RWPE1 (cell line): ENCODE measurements around the gene VTI1A.
A peak's percentile ranks its signal among the peaks of the same experiment; 100 is the strongest.

Experiments
- CTCF ChIA-PET: fragments of 350-600 bp; sonication (Branson Sonifier 250); formaldehyde crosslinking; extraction: SDS; loops from one replicate; lab custom pipeline; 2021; lab: Yijun Ruan, JAX
- POLR2A ChIA-PET: fragments of 400-600 bp; formaldehyde crosslinking; extraction: SDS; loops from one replicate; lab custom pipeline; 2020; ENCODE audit warnings: antibody characterized with exemption; ENCODE audit not compliant: low non-redundant PET; lab: Yijun Ruan, JAX
- DNase-seq: peaks from one replicate; pipeline ENCODE4 v3.0.0; 2012; ENCODE audit warnings: low spot score
- H3K27ac ChIP-seq: fragments of 450-650 bp; 2 replicates; pipeline ENCODE4 v1.5.1; 2017
- TF ChIP-seq, protein P1 (sequence below): fragments of 450-650 bp; conservative IDR thresholded peaks from 2 replicates; pipeline ENCODE4 v1.5.1; 2017; ENCODE audit warnings: low read depth, mild to moderate bottlenecking

Gene VTI1A

DNA sequence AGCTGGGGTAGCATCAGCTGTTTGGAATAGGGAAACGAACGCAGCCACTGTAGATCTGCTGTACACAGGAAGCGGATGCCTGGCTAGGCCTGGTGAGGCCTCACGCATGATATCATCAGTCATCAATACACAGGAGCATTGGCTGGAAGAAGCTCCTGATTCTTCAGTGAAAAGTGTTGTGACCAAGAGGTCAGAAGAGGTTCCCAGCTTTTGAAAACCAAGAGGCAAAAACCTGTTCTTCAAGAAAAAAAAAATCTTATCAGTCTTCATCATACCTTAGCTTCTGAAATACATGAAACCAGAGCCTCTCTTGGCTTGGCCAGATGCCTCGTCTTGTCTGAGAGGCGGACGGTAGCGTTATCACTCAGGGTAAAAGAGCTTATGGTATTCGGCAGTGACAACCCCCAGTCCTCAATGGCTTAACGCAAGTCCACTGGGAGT is 363.7 kb downstream of the VTI1A start:
- H3K27ac ChIP-seq, result peak overlapping the region; percentile 94
- TF ChIP-seq, protein P1, sequence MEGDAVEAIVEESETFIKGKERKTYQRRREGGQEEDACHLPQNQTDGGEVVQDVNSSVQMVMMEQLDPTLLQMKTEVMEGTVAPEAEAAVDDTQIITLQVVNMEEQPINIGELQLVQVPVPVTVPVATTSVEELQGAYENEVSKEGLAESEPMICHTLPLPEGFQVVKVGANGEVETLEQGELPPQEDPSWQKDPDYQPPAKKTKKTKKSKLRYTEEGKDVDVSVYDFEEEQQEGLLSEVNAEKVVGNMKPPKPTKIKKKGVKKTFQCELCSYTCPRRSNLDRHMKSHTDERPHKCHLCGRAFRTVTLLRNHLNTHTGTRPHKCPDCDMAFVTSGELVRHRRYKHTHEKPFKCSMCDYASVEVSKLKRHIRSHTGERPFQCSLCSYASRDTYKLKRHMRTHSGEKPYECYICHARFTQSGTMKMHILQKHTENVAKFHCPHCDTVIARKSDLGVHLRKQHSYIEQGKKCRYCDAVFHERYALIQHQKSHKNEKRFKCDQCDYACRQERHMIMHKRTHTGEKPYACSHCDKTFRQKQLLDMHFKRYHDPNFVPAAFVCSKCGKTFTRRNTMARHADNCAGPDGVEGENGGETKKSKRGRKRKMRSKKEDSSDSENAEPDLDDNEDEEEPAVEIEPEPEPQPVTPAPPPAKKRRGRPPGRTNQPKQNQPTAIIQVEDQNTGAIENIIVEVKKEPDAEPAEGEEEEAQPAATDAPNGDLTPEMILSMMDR, result no peak
- DNase-seq, result no peak
- ChIA-PET CTCF (interaction anchor here (0.8 kb wide), 1 partner anchor 340 kb away, joined by 4 read pairs; no protein-coding TSS in a partner anchor), POLR2A (no interaction called here)

DNA sequence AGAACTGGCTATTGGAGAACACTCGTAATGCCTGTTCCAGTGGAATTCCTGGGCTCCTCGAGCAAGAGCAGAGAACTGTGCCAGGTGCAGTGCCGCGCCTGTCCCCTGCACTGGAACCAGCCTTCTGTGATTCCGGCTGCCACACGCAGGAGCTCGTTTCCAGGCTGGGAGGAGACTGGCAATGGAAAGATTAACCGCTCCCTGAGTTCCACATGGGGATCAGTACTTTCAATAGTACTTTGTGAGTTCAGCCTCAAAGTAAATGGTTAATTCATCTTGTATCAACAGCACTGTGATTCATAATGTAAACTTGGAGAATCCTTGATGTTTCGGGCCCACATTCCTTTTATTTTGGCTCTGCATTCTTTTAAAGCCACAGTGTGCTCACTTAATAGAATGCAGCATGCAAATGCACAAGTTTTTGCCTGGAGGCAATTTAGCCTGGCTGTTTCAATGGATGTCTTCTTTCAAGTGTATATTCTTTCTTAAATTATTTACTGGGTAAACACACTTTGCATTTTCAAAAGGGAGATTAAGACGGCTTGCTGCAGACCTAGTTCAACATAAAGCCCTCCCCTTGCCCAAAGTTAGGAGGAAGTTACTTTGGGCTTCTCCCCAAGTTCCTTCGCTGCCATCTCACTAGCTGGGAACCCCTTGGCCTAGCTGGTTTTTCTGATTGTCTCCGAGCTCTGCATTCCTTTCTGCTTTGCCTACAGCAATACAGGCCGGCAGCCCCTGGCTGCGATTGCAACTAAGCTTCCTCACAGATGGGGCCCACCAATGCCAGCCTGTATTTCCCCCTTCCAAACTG is 364.9 kb downstream of the VTI1A start:
- peak; percentile 96 for DNase-seq
- TF ChIP-seq, protein P1, result no peak
- H3K27ac ChIP-seq, result peak overlapping the region; percentile 94
- ChIA-PET CTCF (interaction anchor here (0.6 to 1.2 kb wide), 2 partner anchors 50 to 314 kb away, joined by 5 to 9 read pairs; no protein-coding TSS in a partner anchor), POLR2A (no interaction called here)

DNA sequence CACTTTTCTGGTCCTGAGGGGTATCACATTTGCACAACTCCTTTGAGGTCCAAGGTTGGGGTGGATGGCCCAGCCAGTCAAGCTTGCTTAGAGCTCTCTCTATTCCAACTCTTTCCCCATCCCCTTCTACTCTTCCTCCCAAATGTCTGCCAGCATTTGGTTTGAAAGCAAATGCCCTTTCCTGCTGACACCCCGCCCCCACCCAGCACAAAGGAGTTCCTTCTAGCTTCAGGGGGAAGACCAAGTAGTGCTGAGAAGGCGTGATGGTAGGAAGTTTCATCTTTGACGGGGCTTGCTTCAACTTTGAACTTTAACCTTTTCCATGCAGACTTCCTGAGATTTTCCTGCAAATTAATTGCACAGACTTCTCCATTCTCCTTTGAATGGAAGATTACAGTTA is 365.6 kb downstream of the VTI1A start:
- TF ChIP-seq, protein P1, result no peak
- H3K27ac ChIP-seq, result peak overlapping the region; percentile 94
- DNase-seq, result no peak
- POLR2A ChIA-PET, result no interaction called here
- CTCF ChIA-PET, result interaction anchor here (1.2 kb wide), 1 partner anchor 313 kb away, joined by 9 read pairs; no protein-coding TSS in a partner anchor

DNA sequence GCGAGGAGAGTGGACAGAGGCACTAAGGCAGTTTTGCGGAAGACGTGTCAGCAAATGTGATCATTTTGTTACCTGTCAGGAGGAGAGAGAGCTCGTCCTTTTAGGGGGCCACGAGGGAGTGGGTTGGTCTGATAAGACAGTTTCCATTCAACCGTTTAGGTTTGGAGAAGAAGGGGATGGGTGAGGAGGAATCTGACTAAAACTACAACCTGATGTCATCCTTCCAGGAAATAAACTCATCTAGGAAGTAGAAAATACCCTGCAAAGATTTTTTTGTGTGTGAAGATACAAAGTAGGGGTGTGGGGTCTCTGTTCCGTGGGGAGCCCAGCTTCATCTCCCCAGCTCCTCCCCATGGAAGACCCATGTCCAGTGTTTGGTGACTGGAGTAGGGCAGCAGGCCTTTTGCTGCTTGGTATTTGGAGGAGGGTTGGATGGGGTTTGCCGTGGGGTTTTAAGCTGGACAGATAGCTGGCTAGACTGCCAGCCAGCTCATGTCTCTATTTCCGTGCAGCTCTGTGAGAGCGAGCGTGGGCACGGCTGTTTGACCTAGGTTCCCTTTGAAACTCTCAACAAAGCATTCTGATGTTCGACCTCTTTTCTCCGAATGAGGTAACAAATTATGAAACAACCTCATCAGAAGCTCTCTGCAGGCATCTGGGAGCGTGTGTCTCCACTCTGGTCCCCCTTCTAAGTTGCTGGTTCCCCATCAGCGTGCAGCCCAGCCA is 367.0 kb downstream of the VTI1A start:
- no peak for DNase-seq
- ChIA-PET POLR2A (no interaction called here), CTCF (no interaction called here)
- no peak overlapping the region for H3K27ac ChIP-seq
- TF ChIP-seq, protein P1, result no peak

DNA sequence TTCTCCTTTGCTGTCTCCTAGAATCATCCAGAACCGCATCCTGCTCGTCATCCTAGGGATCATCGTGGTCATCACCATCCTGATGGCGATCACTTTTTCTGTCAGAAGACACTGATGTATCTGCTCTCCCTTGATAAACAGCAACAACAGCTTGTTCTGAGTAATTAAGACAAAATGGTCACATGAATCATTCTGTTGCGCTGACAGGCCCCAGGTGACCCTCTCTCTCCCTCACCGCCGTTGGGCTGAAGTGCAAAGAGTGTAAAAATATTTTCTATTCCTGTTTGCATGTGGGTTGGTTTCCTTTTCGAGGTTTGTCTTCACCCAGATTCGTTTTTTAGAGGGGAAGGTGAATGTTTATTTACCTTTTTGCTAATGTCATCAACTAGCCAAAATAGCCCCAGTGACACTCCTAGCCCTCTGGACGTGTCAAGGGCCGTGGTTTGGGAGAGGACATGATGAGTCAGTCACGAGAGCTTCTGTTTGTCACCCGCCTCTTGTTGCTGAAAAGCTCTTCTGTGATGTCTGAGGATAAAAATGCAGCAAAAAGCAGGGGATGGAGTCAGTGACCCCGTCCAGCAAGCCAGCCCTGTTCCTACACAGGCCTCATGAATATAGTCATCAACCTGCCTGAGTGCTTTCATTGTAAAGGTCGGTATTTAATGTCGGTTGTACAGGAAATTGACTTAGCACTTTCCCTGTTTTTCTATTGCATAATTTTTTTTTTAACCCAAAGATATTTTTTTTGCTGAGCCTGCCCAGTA is 368.4 kb downstream of the VTI1A start:
- DNase-seq, result peak; percentile 41
- CTCF ChIA-PET, result interaction anchor here (0.5 kb wide), 1 partner anchor 328 kb away, joined by 3 read pairs; no protein-coding TSS in a partner anchor
- TF ChIP-seq, protein P1, result no peak
- POLR2A ChIA-PET, result no interaction called here
- H3K27ac ChIP-seq, result peak overlapping the region; percentile 59

DNA sequence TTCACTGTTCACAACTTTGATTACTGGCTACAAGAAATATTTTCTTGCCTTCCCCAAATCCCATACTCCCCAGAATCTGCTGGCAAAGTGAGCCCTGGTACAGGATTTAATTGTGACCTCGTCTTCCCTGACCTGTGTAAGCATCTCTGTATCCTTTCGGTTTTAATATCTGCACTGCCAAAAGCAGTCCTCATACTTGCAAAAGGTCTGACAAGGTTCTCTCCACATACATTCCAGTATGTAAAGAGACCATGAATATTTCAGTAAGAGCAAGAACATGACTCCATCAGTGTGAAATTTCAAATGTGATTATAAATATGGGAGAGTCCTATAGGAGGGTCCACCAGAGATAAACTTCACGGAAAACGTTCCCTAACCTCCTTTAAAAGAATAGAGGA is 369.0 kb downstream of the VTI1A start:
- CTCF ChIA-PET, result interaction anchor here (1.0 kb wide), 1 partner anchor 35 kb away, joined by 4 read pairs; no protein-coding TSS in a partner anchor
- H3K27ac ChIP-seq, result no peak overlapping the region
- DNase-seq, result no peak
- TF ChIP-seq, protein P1, result no peak
- POLR2A ChIA-PET, result no interaction called here
